GM18867 (cell line): ENCODE data around the gene C17orf100.

ENCODE experiments used
- ATAC-seq: cut with Tn5 transposase; IDR thresholded peaks from one replicate; pipeline ENCODE4 v1.9.1; 2021; ENCODE audit warnings: mild to moderate bottlenecking, moderate library complexity; ENCODE audit not compliant: unreplicated experiment

Gene C17orf100

DNA sequence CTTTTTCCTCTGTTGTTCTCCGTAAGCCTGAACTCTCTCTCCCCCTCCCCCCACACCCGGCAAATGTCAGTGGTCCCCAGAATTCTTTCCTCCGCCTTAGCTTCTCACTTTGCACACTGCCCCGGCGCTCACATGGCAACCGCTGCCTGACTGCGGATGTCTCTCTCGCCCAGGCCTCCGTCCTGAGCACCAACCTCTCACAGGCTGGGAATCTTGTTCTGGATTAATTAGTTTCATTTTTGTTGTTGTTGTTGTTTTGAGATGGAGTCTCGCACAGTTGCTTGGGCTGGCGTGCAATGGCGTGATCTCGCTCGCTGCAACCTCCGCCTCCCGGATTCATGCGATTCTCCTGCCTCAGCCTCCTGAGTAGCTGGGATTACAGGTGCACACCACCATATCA, 16.7 kb downstream of the C17orf100 start:
- ATAC-seq = no peak

DNA sequence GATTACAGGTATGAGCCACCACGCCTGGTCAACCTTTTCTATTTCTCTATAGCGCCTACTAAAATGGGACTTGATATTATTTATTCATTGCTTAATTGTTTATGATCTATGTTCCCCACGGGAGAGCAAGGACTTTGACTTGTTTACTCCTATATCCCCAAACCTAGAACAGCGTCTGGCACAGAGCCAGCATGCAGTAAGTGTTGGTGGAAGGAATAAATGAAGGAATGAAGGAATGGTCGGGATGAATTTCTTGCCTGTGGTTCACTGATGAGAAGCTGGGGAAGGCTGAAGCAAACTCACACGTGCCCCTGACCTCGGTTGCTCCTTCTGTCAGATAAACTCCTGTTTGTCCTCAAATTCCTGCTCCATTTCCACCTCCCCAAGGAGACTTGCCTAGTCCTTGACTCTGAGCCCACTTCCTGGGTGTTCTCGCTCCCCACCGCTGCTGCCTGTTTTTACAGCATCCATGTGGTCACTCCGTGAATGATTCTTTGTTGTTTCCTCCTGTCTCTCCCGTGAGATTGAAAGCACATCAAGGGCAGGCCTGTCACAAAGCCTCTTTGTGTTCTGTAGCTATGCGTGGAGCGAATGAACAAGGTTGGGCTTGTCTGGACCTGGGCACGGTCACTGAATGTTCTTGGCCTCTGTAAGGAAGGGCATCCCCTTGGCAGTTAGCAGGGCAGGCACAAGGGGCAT, 17.3 kb downstream of the C17orf100 start:
- ATAC-seq = no peak

DNA sequence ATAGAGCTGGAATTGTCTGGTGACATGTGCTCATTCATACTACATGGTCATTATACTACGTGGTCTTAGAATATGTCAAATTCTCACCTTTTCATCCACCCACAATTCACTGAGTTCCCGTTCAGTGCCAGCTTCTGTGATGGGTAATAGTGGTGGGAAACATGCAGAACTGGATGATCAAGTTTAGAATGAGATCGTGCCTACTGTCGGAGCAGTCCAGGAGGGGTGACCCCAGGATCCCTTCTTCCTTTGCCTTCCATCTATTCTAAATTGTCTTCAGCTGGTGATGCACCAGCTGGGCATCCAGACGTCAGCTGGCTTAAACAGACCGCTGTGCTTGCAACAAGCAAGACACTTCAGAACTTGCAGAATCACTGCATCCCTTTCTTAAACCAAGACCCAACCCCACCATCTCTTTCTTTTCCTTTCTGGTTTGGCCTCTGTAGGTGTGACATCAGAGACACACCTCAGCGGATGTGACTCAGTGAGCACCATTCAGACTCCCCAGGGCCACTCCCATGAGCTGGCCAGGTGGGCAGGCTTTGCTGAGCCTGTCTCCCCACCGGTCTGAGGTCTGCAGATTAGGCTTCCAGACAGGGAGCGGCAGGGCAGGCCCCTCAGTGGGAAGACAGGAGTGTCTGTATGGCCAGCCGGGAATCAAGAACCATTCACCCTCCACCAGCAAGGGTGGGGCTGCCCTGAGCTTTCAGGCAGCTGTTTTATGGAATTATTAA, 18.1 kb downstream of the C17orf100 start:
- ATAC-seq = no peak

DNA sequence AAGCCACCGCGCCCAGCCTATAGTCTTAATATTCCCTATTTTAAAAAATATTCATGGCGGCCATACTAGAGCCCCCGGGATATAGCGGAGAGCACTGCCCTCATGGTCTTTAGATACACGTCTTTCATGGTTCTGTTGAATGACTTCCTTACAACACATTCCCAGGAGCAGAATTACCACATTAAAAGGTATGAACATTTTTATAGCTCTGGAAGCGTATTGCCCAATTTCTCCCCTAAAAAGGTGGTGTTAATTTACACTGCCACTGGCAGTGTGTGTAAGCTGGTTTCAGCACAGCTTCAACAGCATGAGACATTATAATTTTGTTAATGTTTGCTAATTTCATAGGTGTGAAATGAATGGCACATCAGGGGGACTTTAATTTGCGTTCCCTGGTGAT, 19.0 kb downstream of the C17orf100 start:
- no peak for ATAC-seq

DNA sequence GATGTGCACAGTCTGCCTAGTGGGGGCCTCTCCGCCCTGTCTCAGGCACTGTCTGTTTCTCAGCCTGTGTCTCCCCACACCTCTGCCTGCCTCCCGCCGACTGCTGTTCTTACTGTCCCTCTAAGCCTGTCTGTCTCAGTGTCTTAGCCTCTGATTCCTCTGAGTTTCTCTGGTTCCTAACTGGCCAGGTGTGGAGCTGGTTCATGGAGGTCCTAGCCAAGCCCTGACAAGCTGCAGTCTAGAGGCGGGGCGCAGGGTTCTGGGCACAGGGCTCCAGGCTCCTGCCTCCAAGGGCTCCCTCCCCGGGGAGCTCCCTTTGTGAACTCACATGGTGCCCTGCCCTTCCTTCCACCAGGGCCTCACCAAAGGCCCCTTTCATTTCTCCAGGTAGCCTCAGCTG, 19.4 kb downstream of the C17orf100 start:
- no peak for ATAC-seq

DNA sequence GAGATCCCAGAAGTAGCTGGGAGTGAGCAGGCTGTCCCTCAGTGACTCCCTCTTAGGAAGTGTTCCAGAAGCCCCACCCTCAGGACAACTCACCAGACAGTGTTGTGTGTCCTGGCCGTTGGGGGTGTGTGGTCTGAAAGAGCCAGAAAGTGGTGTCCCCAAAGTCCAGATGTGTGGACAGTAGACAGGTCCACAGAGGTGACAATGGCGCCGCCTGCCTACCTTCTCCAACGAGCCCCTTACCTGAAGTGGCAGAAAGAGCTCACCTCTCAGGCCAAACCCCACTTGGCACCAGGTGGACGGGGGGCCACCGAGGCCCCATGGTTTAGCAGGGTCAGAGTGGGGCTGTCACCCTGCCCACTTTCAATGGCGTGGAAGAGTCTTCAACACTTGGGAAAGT, 19.9 kb downstream of the C17orf100 start:
- no peak for ATAC-seq

DNA sequence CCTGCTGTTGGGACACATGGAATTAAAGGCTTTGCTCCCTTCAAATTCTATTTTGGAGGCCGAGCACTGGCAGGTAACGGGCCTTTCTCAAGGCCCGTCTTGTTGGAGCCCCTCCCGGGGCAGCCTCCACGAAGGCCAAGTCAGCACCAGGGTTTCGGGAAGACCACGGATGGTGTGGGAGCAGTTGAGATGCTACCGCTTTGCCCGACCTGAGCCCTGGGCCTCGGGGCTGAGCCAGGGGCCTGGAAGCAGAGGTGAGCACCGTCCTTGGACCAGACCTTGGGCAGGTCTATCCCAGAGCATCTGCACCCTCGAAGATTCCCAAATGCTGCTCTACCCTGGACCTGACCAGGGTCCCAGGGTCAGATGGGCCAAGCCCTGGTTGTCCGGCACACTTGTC, 23.0 kb downstream of the C17orf100 start:
- ATAC-seq = no peak

DNA sequence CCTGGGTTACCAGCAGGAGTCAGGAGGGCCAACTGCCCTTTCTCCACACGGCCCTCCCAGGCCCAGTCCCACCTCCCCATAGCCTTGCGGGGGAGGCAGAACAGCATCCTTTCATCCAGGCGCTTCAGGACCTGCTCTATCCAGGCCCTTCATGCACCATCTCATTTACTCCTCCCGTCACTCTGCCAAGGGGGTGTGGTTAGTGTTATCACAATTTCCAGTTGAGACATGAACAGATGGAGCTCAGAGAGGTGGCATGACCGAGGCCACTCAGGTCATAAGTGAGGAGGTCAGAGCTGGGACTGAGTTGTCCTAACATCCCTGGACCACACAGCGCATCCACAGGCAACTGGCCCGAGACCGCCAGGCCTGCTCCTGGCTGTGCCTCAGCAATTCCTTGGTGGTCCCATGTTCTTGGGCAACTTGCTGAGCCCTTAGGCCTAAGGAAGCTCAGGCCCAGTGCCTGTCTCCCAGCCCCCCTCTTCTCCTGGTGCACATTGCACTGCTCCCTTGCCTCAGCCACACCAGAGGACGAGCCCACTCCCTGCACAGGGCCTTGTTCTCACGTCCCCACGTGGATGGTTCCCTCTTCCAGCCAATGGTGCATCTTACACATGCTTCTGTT, 23.8 kb downstream of the C17orf100 start:
- ATAC-seq = no peak

DNA sequence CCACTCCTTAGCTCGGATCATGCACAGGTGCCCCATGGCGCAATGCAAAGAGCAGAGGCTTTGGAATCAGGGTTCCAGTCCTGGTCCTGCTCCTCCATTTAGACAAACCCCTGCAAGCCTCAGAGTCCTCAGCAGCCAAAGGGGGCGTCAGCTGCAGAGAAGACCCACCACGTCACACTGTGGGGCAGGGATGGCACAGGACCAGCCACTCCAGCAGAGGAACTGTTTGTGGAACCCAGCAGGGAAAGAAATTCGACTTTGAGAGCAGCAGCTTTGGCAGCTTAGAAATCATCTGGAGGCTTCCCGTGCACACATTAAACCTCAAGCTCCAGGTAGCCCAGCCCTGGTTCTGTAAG, 25.2 kb downstream of the C17orf100 start:
- ATAC-seq = no peak

DNA sequence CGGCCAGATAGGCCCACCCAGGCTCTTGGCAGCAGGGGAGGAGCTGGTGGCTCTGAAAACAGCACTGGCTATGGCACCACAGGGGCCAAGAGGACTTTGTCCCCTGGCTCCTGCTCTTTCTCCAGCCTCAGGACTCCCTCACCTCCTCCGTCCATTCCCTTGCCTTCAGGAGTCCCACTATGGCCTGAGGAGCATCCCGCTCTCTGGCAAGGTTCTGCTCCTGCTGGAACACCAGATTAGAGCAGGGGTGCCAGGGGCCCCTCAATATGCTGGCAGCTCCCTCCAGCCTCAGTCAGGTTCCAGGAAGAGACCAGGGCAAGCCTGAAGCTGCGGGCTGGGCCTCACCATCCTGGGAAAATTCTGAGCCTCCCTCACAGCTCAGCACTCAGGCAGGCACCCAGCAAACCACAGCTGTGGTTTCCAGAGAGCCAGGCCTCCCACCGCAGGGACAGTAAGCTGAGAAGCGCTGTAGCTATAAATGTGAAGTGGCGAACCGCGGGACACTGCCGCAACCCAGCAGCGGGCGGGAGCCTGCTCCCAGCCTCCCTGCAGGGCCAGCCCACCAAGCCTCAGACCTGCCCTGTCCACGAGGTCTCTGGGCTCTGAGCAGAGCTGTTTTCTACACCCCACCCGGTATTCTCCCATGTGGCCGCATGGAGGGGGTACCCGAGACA, 25.7 kb downstream of the C17orf100 start:
- ATAC-seq = no peak

DNA sequence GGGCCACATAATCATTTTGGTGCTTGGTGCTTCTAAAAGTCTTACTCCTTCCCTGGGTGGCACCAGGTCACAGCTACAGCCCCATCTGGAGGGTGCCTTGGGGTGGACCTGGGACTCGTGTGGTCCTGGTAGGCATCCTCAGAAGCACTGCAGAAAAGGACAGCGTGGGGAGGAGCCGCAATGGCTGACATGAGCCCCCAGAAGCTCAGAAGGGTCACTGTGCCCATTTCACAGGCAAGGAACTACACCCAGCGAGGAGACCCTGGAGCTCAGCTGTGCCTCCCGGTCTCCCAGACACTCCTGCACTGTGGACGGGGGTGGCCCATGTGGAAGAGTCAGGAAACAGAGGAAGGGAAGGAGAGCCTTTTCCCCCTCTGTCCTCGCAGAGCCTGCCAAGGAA, 26.4 kb downstream of the C17orf100 start:
- no peak for ATAC-seq

DNA sequence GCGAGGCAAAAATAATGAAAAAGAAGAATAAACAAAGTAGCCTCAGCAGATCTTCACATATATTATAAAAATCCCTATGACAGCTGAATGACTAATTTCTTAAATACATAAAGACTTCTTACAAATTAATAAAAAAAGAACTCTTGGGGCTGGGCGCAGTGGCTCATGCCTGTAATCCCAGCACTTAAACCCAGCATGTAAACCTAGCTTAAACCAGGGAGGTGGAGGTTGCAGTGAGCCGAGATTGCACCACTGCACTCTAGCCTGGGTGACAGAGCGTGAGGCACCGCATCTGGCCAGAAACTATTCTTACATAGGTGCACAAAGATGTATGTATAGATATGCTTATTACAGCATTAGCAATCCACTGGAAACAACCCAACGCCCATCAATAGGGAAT, 27.7 kb downstream of the C17orf100 start:
- no peak for ATAC-seq

DNA sequence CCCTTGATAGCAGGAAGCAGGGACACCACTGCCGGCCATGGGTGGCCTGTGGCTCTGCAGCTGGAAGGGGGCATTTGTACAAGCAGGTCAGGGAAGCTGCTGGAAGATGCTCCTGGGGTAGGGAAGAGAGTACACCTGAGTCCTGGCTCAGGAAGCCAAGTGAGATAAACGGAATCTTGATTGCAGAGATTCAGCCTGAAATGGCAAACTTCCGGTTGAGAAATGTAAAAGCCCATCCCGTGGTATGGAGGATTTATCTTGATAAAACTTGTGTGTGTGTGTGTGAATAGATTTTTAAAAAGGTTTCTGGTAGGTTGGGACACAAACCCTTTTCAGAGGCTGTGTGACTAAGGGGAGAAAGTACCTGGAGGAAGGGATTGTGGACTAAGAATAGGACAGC, 29.6 kb downstream of the C17orf100 start:
- no peak for ATAC-seq

DNA sequence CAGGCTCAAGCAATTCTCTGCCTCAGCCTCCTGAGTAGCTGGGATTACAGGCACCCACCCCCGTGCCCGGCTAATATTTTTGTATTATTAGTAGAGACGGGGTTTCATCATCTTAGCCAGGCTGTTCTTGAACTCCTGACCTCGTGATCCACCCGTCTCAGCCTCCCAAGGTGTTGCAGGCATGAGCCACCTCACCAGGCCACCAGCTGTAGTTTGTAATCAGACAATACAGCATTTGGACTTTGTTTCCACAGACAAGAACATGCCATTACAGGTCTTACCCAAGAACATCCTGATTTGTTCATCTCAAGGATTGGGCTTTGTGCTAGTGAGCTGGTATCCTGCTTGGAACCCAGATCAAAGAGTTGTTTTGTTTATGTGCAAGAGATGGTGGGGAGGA, 30.1 kb downstream of the C17orf100 start:
- ATAC-seq = no peak

DNA sequence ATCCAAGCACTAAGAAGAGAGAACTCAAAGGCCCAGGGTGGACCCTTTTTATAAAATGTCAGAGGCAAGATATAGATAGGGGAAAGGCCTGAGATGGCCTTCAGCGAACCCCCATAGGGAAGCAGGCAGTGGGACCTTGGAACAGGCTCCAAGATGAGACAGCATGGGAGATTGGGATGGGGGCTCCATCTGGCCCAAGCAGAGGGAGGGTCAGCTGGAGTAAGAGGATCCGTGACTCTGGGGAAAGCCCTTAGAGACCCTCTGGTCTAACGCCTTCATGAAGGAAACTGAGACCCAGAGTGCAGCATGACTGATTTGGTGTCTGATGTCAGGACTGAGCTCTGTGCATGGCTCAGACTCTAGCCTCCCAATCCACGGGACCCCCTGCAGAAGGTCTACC, 30.8 kb downstream of the C17orf100 start:
- ATAC-seq = no peak

DNA sequence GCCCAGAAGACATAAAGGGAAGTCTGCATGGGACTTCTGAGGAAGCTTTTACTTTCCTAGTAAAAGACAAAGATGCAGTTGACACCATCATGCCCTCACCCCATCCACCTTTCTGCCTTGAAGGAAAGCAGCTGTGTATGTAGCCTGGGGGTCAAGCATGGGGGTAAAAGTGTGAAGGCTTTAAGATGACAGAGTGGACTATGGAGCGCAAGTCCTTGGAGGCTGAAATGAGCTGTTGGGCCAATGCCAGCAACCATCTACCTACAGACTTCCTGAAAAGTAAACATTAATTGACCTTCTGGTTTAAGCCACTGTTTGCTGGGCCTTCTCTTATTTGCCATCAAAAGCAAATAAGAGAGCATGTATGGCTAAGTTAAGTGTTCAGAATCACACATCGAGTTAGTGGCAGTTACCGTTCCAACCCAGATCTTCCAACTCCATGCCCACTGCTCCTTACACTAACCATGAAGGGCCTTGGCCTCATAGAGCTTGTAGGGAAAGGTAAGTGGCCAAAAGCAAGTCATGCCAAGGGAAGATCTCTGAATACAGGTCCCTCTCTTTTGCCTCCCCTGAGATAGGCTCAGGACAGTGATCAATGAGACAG, 31.6 kb downstream of the C17orf100 start:
- no peak for ATAC-seq

DNA sequence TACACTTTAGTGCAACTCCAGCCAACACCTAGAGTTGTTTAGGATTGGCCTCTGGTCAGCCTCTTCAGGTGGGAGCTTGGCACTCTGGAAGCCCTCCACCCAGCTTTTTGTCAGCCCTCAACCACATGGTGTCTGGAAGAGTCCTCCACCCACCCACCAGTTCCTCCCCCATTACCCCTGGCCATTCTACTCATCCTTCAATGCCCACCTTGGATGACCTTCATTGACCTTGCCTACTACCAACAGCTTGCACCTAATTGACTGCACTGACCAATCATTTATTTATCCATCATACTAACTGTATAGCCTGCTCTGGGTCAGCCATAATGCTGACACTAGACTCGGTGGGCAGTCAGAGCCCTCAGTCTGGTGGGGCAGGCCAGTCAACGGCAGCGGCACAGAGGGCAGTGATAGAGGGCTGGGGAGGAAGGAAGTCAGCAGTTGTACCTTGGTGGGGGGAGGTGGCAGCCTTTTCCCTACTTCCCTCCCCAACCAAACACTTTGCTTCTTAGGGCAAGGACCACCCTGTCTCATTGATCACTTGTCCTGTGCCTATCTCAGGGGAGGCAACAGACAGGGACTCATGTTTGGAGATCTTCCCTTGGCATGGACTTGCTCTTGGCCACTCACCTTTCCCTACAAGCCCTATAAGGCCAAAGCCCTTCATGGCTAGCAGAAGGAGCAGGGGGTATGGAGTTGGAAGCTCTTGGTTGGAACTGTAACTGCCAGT, 32.3 kb downstream of the C17orf100 start:
- no peak for ATAC-seq

DNA sequence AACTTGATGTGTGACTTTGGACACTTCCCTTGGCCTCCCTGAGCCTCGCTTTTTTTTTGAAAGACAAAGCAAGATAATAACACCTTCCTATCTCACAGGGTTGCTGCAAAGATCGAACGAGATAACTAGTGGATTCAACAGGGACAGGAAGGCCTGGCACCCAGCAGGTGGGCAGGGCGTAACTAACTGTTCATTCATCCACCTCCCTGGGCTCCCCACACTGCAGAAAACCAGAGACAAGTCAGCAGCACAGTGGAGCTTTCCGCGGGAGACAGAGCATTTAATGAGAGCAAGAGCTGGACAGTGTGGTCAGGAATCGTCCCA, 32.9 kb downstream of the C17orf100 start:
- ATAC-seq = no peak

DNA sequence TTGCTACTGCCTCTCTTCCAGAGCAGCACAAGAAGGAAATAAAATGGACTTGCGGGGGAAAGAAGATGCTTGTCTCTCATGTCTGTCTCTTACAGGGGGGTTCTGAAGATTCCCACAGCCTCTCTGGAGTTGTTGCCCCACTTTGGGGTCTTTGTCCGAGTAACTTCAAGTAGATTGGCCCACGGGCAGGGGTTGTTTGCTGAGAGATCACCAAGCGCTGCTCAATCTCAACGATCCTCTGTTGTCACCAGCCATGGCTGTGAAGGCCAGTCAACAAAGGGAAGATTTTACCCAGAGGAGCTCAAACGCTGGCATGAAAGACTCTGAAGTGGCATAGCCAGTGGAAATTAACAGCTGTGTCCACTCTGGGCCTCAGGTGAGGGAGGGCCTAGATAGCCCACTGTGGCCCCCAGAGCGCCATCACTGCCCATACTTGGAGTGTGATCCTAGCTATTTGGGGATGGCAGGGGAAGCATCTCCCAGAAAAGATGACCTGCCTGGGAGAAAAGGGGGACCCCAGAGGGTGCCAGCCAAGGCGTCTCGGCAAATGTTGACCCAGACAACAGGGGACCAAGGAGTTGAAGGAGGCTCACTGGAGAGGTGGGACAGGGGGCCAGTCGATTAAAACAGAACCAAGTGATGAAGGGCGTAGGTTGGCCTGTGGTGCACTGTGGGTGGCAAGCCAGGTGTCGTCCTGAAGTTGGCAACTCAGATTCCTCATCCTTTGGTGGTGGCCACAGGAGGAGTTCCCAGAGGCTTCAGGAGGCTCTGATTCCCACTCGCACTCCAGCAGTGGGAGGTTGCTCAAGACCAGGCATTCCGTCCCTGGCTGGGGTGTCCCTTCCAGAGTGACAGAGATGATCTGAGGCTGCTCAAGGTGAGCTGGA, 33.6 kb downstream of the C17orf100 start:
- no peak for ATAC-seq

DNA sequence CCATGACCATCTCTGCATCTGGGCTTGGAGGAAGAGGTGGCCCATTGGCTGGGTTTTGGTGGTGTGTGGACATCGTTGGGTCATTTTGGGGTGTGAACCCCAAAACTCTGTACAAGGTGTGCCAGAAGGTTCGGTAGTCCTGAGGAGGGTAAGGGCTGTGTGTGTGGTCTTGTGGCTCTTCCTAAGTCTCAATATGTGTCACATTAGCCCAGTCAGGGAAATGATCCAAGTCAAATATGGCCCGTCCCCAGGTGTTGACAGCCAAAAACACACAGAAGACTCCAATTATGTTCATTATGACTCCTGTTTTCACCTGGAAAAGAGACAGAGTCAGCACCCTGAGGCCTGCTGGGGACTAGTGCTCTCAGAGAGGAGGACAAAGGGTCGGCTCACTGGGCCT, 34.5 kb downstream of the C17orf100 start:
- no peak for ATAC-seq
